T-helper 1 cell treated with Interleukin-12 subunit alpha and Interleukin-12 subunit beta and Interleukin-4 antibody, amounts not matched to agents 30 μg/mL and 1 μg/mL, for 36 hours (primary cell): ENCODE measurements around the gene SLC26A1.

ENCODE experiments used
- H3K27ac Mint-ChIP-seq: one replicate; pipeline ENCODE4 v1.8.0; 2021; ENCODE audit warnings: mild to moderate bottlenecking, mixed read lengths
- H3K27me3 Mint-ChIP-seq: one replicate; pipeline ENCODE4 v1.8.0; 2021; ENCODE audit warnings: low read depth, mixed read lengths
- H3K36me3 Mint-ChIP-seq: one replicate; pipeline ENCODE4 v1.8.0; 2021; ENCODE audit warnings: low read depth, mixed read lengths
- H3K4me1 Mint-ChIP-seq: one replicate; pipeline ENCODE4 v1.8.0; 2021; ENCODE audit warnings: low read depth, mixed read lengths
- H3K4me3 Mint-ChIP-seq: one replicate; pipeline ENCODE4 v1.8.0; 2021; ENCODE audit warnings: mild to moderate bottlenecking, moderate library complexity, mixed read lengths
- H3K9me3 Mint-ChIP-seq: one replicate; pipeline ENCODE4 v1.8.0; 2021; ENCODE audit warnings: mixed read lengths

The SLC26A1 gene

DNA sequence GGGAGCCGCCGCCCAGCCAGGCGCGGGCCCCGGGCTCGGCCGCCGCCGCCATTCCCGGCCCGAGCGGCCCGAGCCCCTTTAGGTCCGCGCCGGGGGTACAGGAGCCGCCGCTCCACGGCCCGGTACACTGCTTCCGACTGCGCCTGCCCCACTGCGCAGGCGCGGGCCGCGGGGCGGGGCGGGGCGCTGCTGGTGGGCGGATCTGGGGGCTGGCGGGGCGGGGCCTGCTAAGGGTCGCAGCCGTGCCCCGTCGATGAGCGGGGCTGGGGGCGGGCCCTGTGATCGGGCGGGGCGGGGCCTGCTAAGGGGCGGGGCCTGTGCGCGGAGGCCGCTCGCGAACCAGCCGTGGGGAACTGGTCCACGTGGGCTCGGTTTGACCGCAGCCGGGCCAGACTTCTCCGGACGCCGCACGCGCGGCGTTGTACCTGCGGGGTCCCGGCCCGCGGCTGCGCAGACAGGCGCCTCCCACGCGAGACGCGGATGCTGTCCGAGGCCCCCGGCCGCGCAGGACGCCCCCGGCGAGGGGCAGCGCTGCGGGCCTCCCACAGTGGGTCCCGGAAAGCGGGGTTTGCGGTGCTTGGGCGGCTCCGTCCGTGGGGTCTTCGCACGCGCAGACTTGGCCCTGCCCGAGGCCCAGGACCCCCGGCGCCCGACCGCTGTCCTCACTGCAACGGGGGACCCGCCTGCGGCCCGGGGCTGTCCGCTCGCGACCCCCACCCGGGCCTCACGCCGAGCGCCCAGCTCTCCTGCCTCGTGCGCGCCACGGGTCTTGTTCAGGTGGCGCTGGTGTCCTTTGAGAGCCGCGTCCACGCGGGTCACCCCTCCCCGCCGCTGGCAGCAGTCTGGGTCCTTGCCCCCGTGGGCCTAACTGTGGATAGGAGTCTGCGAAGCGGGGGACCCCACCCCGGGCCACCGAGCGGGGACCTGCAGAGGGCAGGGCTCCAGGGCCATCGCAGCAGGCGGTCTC, 19.5 kb downstream of the SLC26A1 start, which contains the start of gene DGKQ:
Gene DGKQ, minus strand, starts transcription at position 139 of the 967 bp plus-strand sequence. Its CDS starts 87 bp downstream, at position 52.
- Mint-ChIP-seq H3K27me3 (no peaks in the 10 kb centered on the region), H3K27ac (no peak within 1 kb of the TSS), H3K36me3 (no peaks in the 10 kb centered on the region), H3K9me3 (no peaks in the 10 kb centered on the region), H3K4me3 (peak within 1 kb of the TSS; percentile 21), H3K4me1 (peaks cover 5% of the 10 kb centered on the region)

DNA sequence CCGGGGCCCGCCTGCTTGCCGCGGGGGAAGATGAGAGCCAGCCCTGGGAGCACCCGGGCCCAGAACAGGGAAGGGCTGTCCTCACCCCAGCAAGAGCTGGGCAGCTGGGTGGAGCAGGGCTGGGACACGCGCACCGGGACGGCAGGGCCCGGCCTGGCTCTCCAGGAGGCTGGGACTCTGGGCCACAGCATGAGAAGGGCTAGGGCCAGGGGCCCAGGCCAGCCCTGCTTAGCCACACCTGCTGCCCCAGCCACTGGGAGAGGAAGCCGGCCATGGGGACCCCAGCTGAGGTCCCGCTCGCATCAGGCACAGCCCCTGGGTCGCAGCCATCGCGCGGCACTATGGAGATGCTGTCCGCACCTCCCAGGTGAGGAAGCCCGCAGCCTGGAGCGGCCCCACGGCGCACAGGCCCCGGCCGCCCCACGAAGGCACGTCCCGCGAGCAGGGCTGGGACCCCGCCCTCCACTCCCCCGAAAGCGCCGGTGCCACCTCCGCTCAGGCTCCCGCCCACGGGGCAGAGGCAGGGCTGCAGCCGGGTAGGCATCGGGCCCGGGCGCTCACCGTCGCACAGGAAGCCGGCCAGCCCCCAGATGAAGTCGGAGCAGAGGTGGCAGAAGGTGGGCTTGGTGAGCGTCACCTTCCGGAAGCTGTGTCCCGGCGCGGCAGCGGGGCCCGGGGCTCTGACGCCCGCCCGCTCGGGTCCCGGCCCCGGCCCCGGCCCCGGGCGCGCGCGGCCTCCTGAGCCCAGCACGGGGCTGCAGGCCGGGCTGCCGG, 20.4 kb downstream of the SLC26A1 start:
- no peaks in the 10 kb centered on the region for H3K36me3 Mint-ChIP-seq
- H3K27me3 Mint-ChIP-seq, result no peaks in the 10 kb centered on the region
- H3K4me1 Mint-ChIP-seq, result peaks cover 5% of the 10 kb centered on the region
- no peaks in the 10 kb centered on the region for H3K9me3 Mint-ChIP-seq
- peak overlapping the region; percentile 21 for H3K4me3 Mint-ChIP-seq
- no peak overlapping the region for H3K27ac Mint-ChIP-seq

DNA sequence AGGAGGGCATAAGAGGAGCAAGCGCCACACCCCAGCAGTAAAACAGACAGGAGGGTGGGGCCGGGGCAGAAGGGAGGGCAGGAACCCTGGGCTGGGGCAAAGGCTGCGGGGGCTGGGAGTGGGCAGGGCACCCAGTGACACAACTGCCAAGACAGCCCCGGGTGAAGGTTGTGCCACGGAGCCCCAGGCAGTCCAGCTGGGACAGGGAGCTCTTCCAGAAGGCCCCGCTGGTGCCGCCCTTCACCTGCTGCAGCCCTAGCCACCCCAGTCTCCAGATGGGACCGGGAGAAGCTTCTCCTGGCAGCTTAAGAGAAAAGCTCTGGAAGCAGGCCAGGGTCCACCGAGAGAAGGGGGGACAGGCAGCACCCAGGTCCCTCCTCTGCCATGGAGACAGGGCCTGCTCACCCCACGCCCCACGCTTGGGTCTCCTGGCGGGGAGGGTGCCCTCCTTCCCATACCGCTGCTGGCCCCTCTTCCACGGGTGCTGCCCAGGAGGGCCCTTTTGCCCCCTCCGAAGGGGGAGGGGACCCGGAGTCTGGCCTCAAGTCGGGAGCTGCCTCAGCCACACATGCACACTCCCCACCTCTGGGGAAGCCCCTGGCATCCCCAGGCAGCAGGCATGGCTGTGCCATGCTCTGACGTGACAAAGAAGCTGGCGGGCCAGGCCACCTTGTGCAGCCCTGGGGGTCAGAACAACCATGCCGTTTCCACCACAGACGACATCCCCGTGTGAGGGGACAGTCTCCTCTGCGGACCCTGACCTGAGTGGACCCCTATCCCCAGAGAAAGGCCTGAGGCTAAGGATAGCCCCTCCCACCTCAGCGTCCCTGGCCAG, 21.3 kb downstream of the SLC26A1 start:
- H3K36me3 Mint-ChIP-seq, result no peaks in the 10 kb centered on the region
- no peak overlapping the region for H3K27ac Mint-ChIP-seq
- peaks cover 5% of the 10 kb centered on the region for H3K4me1 Mint-ChIP-seq
- no peak overlapping the region for H3K4me3 Mint-ChIP-seq
- H3K9me3 Mint-ChIP-seq, result no peaks in the 10 kb centered on the region
- H3K27me3 Mint-ChIP-seq, result no peaks in the 10 kb centered on the region

DNA sequence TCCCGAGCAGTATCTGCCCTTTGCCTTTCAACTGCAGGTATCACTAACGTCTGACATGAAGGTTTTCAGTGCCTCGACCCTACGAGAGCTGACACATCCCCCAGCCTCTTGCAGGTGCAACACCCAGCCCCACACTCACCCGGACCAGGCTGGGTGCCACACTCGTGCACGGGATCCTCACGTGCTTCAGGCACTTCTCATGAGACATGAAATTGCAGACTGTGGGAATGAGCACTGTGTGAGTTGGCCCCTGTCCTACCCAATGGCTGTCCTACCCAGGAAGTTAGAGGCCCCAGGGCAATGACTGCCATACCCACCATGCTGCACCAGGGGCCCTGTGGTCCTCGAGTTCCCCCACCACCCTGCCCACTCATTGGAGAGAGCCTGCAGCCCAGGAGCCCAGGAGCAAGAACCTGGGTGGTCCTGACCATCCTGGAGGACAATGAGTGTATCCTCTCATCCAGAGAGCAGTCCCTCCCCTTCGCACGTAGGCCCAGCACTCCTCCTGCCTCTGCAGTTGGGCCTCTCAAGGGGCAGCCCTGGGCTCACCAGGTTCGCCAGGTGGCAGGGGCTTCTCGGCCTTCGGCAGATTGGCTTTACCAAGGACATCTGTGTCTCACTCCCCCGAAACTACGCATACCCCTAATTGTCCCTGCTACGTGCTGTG, 22.2 kb downstream of the SLC26A1 start:
- Mint-ChIP-seq H3K4me3 (no peak overlapping the region), H3K27me3 (no peaks in the 10 kb centered on the region), H3K27ac (no peak overlapping the region), H3K4me1 (peaks cover 5% of the 10 kb centered on the region), H3K36me3 (no peaks in the 10 kb centered on the region), H3K9me3 (no peaks in the 10 kb centered on the region)

DNA sequence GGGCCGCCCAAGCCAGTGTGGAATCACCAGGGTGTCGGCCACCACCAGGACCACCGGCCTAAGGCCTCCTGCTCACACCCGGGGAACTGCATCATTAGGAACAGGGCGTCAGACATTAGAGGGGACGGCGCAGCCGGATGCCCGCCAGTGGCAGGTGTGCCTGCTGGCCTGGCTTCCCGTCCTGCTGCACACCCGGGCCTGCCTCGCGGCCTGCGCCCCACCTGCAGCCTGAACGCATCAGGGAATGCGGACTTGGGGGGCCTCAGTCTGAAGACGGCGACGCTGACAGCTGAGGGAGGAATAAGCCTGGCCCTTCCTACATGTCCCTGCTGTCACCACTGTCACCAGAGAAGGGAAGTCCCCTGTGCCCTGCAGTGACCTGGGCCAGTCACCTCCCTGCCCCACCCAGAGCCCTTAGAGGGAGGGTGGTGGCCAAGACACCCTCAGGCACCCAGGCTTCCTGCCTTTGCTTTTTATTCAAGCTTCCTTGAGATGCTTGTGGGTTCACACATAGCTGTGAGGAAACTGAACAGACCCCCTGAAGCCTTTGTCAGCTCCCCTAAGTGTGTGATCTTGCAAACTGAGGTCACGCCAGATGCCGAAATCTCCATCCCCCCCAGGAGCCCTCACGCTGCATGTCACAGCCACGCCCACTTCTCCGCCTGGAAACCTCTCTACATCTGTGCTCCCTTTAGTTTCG, 23.0 kb downstream of the SLC26A1 start:
- H3K27ac Mint-ChIP-seq, result no peak overlapping the region

DNA sequence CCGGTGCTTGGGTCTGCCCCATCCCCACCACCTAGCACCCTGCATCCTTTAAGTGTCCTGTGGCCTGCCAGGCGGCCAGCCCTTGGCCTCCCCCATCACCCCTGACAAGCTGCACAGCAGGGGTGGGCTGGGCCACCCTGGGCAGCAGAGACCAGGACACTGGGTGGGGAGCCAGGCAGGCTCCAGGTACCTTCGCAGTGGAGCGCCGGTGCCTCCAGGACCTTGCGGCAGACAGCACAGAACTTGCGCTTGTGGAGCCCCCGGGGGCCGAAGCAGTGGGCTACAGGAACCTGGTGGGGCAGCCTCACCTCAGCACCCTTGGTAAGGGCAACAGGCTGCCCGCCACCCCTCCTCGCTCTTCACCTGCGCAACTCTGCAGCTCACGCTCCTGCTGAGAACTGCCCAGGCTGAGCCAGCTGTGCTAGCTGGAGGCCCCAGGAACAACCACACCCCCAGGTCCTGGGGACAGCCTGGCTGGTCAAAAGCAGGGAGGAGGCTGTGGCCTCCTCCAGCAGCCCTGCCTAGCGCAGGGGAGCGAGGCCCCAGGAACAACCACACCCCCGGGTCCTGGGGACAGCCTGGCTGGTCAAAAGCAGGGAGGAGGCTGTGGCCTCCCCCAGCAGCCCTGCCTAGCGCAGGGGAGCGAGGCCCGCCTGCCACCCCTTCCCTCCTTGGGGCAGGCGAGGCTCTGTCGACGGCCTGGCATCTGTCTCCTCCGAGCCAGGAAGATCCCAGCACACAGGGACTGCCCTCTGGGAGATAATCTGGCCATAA, 24.4 kb downstream of the SLC26A1 start:
- H3K4me3 Mint-ChIP-seq, result no peak overlapping the region
- H3K27me3 Mint-ChIP-seq, result no peaks in the 10 kb centered on the region
- H3K9me3 Mint-ChIP-seq, result no peaks in the 10 kb centered on the region
- H3K36me3 Mint-ChIP-seq, result no peaks in the 10 kb centered on the region
- peaks cover 5% of the 10 kb centered on the region for H3K4me1 Mint-ChIP-seq
- no peak overlapping the region for H3K27ac Mint-ChIP-seq

More for the DNA sequence above, 23.0 kb downstream of the SLC26A1 start:
- H3K9me3 Mint-ChIP-seq, result no peaks in the 10 kb centered on the region
- H3K27me3 Mint-ChIP-seq, result no peaks in the 10 kb centered on the region
- no peak overlapping the region for H3K4me3 Mint-ChIP-seq
- no peaks in the 10 kb centered on the region for H3K36me3 Mint-ChIP-seq
- H3K4me1 Mint-ChIP-seq, result peaks cover 5% of the 10 kb centered on the region

DNA sequence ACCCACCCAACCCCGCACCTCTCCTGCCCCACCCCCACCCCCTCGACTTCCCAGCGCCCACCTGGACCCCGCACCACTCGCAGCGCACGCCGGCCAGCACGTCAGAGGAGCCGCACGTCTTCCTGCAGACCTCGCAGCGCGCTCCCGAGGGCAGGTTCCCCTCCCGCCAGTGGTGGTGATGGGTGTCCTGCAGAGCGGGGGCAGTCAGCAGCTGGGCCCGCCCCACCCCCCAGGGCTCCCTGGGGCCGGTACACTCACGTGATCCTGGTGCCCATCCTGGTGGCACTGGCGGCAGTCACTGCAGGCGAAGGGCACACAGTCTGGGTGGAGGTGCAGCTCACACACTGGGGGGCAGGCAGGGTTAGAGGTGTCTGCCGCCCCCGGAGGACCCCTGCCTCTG, 25.0 kb downstream of the SLC26A1 start:
- no peak overlapping the region for H3K4me3 Mint-ChIP-seq
- H3K36me3 Mint-ChIP-seq, result no peaks in the 10 kb centered on the region
- no peak overlapping the region for H3K27ac Mint-ChIP-seq

DNA sequence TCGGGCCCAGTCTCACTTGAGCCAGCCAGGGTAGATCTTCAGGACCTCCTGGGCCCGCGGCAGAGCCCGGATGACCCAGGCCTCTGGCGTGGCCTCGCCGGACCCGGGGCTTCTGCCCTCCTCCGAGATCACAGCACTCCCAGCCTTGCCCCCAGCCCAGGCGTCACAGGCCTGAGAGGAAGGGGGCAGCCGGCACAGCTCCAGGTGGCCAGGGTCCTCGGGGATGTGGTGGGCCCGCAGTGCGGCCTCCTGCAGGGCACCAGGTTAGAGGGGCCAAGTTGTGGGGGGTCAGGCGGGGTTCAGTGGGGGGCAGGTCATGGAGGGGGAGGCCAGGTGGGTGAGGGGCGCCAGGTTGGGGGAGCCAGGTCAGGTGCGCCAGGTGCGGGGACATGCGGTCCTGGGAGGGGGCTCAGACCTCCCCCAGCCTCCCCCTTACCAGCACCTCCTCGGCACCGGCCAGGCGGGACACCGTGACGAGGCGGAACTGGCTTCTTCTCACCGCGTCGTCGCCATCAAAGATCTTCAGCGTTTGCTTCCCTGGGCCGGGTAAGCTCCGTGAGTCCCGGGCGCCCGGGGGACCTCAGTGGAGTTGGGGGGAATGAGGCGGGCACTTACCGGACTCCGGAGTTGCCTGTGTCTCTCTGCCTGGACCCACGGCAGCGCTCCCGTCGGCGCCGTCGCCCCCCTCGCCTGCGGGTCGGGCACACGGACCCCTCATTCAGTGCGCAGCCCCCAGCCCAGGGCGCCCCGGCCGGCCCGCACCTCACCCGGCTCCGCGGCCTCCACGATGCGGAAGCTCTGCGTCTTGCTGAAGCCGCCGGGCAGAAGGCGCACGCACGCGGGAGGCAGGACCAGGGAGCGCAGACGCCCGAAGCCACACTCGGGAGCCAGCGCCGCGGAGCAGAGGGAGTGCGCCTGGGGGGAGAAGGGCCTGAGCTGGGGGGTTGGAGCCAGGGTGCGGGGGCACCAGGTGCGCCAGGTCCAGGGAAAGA, 25.8 kb downstream of the SLC26A1 start:
- Mint-ChIP-seq H3K27ac (no peak overlapping the region), H3K36me3 (no peaks in the 10 kb centered on the region), H3K9me3 (no peaks in the 10 kb centered on the region), H3K4me1 (peaks cover 5% of the 10 kb centered on the region), H3K4me3 (no peak overlapping the region), H3K27me3 (no peaks in the 10 kb centered on the region)

More for the DNA sequence above, 25.0 kb downstream of the SLC26A1 start:
- H3K4me1 Mint-ChIP-seq, result peaks cover 5% of the 10 kb centered on the region
- H3K27me3 Mint-ChIP-seq, result no peaks in the 10 kb centered on the region
- no peaks in the 10 kb centered on the region for H3K9me3 Mint-ChIP-seq

DNA sequence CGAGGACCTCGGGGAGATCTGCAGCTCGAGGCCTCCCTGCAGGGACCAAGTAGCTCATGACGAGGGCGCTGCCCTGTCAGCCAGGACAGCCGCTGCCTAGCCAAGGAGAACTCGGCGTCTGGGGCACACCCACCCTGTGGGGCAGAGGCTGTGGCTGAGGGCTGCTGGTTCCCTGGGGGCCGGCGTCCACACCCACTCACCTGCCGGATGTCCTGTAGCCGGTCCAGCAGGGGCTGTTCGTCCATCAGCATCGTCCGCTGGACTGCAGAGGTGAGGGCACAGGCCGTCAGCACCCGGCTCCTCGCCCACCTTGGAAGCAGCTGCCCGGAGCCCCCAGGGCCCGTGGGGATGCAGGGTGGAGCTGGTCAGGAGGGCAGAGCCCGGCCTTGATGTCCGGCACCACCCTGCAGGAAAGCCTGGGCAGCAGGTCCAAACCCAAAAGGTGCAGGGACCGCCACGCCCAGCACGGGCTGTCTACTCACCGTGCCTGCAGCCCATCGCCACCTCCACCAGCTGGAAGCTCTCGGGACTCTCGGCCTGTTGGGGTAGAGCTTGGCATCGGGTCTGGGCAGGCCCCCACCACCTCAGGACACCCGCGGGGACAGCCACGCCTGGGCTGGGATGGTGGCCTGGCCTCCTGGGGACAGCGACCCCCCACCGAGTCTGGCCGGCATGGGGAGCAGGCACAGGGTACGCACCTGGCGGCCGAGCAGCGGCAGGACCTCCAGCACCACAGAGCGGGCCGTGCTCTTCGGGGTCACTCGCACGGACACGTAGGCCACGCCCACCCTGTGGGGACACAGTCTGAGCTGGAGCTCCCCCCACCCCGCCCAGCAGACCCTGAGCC, 26.7 kb downstream of the SLC26A1 start:
- Mint-ChIP-seq H3K27me3 (no peaks in the 10 kb centered on the region), H3K4me1 (peaks cover 5% of the 10 kb centered on the region), H3K36me3 (no peaks in the 10 kb centered on the region), H3K9me3 (no peaks in the 10 kb centered on the region), H3K27ac (no peak overlapping the region), H3K4me3 (no peak overlapping the region)

DNA sequence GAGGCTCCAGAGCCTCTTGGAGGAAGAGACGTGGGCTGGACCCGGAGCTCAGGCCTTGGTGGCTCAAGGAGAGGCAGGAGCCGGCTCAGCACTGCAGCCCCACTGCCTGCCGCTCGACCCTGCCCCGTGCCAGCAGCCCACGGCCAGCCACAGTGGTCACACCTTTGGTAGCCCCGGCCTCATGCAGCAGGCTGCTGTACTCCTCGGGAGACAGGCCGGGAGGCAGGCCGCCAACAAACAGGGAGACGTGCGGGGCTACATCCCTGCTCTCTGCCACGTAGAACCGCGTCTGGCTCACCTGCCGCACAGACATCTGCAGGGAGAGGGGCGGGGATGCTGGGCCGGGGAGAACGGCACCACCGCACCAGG, 27.5 kb downstream of the SLC26A1 start:
- Mint-ChIP-seq H3K27me3 (no peaks in the 10 kb centered on the region), H3K36me3 (no peaks in the 10 kb centered on the region), H3K9me3 (no peaks in the 10 kb centered on the region), H3K27ac (no peak overlapping the region), H3K4me3 (no peak overlapping the region), H3K4me1 (peaks cover 4% of the 10 kb centered on the region)

DNA sequence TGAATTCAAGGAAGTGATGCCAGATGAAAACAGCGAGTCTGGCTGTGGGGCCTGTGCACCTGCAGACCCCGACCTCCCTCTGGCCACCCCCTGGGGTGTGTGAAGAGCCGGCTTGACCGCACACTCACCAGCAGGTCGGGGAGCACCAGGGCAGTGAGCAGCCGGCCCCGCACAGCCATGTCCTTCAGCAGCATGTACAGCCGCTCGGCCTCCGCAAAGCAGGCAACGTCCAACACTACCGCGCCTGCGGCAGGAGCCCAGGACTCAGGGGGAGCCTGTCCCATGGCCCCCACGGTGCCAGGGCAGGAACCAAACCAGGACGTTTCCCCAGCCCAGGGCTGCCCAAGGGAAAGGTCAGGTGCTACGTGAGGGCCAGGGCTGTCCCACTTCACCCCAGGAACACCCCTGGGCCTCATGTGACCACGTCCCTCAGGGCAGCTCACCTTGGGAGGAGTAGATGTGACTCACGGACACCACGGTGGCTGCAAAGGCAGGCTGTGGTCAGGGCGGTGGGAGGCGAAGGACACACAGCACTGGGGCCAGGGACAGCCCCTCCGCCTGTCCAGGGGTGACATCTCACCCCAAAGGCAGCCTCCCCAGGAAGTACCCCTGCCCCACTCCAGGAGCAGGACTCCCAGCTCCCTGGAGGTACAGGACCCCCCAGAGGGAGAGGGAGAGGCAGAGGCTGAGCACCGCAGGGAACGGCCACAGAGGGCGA, 28.0 kb downstream of the SLC26A1 start:
- Mint-ChIP-seq H3K4me1 (no peaks in the 10 kb centered on the region), H3K9me3 (no peaks in the 10 kb centered on the region), H3K27ac (no peak overlapping the region), H3K27me3 (no peaks in the 10 kb centered on the region), H3K36me3 (no peaks in the 10 kb centered on the region), H3K4me3 (no peak overlapping the region)
